GM19238 (cell line): ENCODE data around the gene SLC43A1.
A peak's percentile ranks its signal among the peaks of the same experiment; 100 is the strongest.

Source experiments
- DNase-seq: peaks from one replicate; pipeline ENCODE4 v3.0.0; 2011; ENCODE audit warnings: low spot score; ENCODE audit not compliant: insufficient read length

The SLC43A1 gene

GRCh38 chr11:57529012-57529411 is 13.5 kb upstream of the SLC43A1 start:
- no peak for DNase-seq

DNA sequence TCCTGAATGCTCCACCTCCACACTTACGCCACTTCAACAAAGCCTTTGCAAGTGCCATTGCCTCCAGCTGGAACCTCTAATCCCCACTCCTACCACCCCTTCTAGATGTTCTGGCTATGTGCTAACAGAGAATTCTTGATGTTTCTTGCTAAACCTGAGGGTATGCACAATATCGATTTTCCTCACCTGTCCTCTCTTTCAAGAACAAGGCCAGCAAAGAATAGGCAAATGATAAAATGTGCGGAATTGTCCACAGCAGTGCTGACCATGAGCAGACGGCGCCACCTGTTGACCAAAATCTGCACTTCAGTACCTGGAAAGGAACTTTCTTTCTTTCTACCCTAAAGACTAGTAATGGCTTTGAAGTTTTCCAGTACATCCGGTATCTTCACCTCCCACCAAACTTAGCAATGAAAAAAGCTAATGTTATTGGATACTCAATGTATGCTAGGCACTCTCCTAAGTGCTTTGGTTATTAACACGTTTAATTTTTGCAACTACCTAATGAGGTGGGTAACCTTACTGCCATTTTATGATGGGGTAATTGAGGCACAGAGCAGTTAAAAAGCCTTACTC is 11.6 kb upstream of the SLC43A1 start:
- DNase-seq: no peak

DNA sequence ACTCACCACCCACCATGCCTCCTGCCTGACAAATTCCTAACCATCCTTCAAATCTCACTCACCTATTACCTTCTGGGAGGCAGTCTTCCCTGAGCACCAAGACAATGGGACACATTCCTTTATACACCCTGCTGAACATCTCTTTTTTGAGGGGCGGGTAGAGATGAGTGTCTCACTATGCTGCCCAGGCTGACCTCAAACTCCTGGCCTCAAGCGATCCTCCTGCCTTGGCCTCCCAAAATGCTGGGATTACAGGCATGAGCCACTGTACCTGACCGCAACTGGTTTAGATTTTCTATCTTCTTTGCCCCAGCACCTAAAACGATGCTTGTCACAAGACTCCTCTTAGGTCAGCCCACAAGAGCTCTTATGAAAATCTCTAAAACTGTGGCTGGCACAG is 7.9 kb upstream of the SLC43A1 start:
- no peak for DNase-seq

- no peak for DNase-seq
Observed at GRCh38 chr11:57521116-57521515, 5.6 kb upstream of the SLC43A1 start.

- no peak for DNase-seq
Observed at GRCh38 chr11:57516061-57516443, 550 bp upstream of the SLC43A1 start.

DNA sequence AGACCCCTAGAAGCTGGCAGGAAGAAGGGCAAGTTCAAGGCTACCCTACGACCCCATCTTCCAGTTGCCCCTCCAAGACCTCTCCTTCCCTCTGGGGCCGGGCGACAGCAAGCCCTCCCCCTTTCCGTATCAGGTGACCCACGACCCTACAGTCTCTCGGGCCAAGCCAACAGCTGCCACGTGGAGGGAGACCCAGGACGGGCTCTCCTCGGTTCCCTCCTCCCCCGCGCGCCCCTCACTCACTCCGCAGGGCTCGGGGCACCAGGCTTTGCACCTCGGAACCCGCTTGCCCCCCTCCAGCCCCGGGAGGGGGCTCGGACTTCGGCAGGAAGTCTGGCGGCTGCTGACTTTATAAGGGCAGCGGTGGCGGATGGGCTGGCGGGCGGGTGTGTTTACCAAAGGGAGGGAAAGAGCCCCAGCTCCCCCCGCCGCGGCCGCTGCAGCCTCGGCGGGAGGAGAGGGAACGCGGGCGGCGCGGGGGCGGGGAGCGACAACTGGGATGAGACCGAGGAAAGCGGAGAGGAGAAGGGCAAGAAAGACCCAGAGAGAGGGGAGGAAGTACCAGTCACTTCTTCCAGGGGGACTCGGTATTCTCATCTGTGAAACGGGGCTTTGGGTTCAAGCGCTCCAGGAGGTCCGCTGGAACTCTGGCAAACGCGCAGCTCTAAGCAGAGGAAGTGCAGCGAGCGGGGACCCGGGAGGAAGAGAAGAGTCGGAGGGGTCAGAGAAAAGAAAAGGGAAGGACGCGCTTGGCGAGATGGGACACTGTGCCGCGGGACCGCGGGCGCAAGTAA is 767 bp downstream of the SLC43A1 start:
- peak; percentile 55 for DNase-seq

- no peak for DNase-seq
Observed at GRCh38 chr11:57513911-57514537, 1.5 kb downstream of the SLC43A1 start.

DNA sequence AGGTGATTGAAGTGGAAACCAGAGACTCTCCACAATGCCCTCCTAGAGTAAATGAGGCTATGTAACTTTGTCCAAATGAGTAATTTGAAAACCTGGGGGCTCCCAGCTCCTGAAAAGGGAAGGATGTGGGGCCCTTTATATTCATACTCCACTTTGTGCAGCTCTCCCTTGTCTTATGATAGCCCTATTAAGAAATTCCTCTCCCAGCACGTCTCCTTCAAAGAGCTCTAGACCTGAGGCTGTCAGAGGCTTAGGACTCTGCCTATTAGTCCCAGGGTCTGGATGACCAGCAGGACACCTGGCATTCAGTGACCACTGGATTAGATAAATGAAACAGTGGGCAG is 2.1 kb downstream of the SLC43A1 start:
- no peak for DNase-seq

- no peak for DNase-seq
Observed at GRCh38 chr11:57512646-57513451, 2.7 kb downstream of the SLC43A1 start.

DNA sequence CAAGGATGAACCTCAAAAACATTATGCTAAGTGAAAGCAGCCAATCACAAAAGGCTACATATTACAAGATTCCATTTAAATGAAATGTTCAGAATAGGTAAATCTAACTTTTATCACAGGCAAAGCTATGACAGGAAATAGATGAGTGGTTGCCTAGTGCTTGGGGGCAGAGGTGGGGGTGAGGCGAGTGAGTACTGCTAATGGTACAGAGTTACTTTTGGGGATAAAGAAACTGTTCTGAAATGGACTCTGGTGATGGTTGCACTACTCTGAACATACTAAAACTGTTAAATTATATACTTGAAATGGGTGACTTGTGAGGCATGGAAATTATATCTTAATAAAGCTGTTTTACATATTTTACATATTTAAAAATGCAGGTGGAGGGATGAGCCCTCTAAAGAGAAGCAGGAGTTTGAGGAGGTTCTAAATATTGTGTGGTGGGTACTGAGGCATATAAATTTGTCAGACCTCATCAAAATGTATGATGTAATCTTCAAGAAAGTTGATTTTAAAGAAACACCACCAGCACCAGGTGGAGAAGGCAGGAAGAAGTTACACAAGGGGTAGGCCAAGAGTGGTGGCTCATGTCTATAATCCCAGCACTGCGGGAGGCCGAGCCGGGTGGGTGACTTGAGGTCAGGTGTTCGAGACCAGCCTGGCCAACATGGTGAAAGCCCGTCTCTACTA is 3.6 kb downstream of the SLC43A1 start:
- DNase-seq: no peak

- no peak for DNase-seq
Observed at GRCh38 chr11:57508341-57509170, 6.9 kb downstream of the SLC43A1 start.

GRCh38 chr11:57506522-57506921 is 9.0 kb downstream of the SLC43A1 start:
- DNase-seq: no peak

- DNase-seq: no peak
Observed at GRCh38 chr11:57504511-57504910, 11.0 kb downstream of the SLC43A1 start.

GRCh38 chr11:57502870-57503269 is 12.6 kb downstream of the SLC43A1 start:
- no peak for DNase-seq

GRCh38 chr11:57502376-57502775 is 13.1 kb downstream of the SLC43A1 start:
- no peak for DNase-seq

- DNase-seq: no peak
Observed at GRCh38 chr11:57501953-57502352, 13.5 kb downstream of the SLC43A1 start.

DNA sequence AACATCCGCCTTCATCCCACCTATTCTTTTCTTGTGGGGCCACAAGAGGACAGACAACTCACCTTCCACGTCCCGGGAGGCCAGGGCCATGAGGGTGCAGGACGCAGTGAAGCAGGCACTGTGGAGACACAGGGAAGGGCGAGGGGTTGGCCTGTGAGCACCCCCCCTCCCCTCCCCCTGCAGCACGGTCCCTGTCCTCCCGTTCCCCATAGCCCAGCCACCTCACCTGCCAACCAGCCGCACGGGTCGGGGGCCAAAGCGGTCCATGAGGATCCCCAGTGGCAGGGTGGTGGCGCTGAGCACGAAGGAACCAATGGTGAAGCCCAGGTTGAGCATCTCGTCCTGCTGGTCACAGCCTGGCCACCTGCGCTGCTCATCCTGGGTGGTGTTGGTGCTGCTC is 14.6 kb downstream of the SLC43A1 start:
- DNase-seq: no peak

GRCh38 chr11:57500515-57500914 is 15.0 kb downstream of the SLC43A1 start:
- DNase-seq: no peak

GRCh38 chr11:57499983-57500461 is 15.5 kb downstream of the SLC43A1 start:
- DNase-seq: no peak

- DNase-seq: peak; percentile 92
Observed at GRCh38 chr11:57499413-57499982, 16.0 kb downstream of the SLC43A1 start.
